NCI-H128 (cell line): ENCODE measurements around the gene USP17L17.
"Not testable (repeated sequence)": the region's sequence is repeated elsewhere in the genome, so short reads cannot be mapped to it uniquely, and the experiment has no call there.

ENCODE experiments used
- DNase-seq: peaks from one replicate; lab custom pipeline; 2025; ENCODE audit not compliant: unreplicated experiment; lab: John Stamatoyannopoulos, UW

Gene USP17L17

GRCh38 chr4:9243579-9243978 is at the start of gene USP17L17:
Gene USP17L17, plus strand, starts transcription at chr4:9243879. Its CDS starts 0 bp downstream, at chr4:9243879.
- not testable (repeated sequence) for DNase-seq

GRCh38 chr4:9210357-9210756 is 33.3 kb upstream of the USP17L17 start, which contains the start of gene USP17L10:
Gene USP17L10, plus strand, starts transcription at chr4:9210657. Its CDS starts 0 bp downstream, at chr4:9210657.
- DNase-seq: not testable (repeated sequence)

GRCh38 chr4:9214701-9215100 is 29.0 kb upstream of the USP17L17 start:
- not testable (repeated sequence) for DNase-seq

- DNase-seq: not testable (repeated sequence)
Measured at GRCh38 chr4:9215105-9215504, 28.6 kb upstream of the USP17L17 start, which contains the start of gene USP17L11. Gene USP17L11, plus strand, starts transcription at chr4:9215405. Its CDS starts 0 bp downstream, at chr4:9215405.

GRCh38 chr4:9219852-9220251 is 23.8 kb upstream of the USP17L17 start, which contains the start of gene USP17L12:
Gene USP17L12, plus strand, starts transcription at chr4:9220152. Its CDS starts 0 bp downstream, at chr4:9220152.
- DNase-seq: not testable (repeated sequence)

GRCh38 chr4:9224596-9224995 is 19.1 kb upstream of the USP17L17 start, which contains the start of gene USP17L13:
Gene USP17L13, plus strand, starts transcription at chr4:9224896. Its CDS starts 0 bp downstream, at chr4:9224896.
- not testable (repeated sequence) for DNase-seq

- not testable (repeated sequence) for DNase-seq
Measured at GRCh38 chr4:9230249-9230648, 13.4 kb upstream of the USP17L17 start.

- DNase-seq: not testable (repeated sequence)
Measured at GRCh38 chr4:9234085-9234484, 9.6 kb upstream of the USP17L17 start, which contains the start of gene USP17L15. Gene USP17L15, plus strand, starts transcription at chr4:9234385. Its CDS starts 0 bp downstream, at chr4:9234385.

- DNase-seq: not testable (repeated sequence)
Measured at GRCh38 chr4:9238461-9238860, 5.2 kb upstream of the USP17L17 start.

GRCh38 chr4:9247953-9248680 is 4.4 kb downstream of the USP17L17 start, which contains the start of gene USP17L18:
Gene USP17L18, plus strand, starts transcription at chr4:9248630. Its CDS starts 0 bp downstream, at chr4:9248630.
- not testable (repeated sequence) for DNase-seq

GRCh38 chr4:9253078-9253477 is 9.4 kb downstream of the USP17L17 start, which contains the start of gene USP17L19:
Gene USP17L19, plus strand, starts transcription at chr4:9253378. Its CDS starts 0 bp downstream, at chr4:9253378.
- DNase-seq: not testable (repeated sequence)

GRCh38 chr4:9257824-9258223 is 14.1 kb downstream of the USP17L17 start, which contains the start of gene USP17L20:
Gene USP17L20, plus strand, starts transcription at chr4:9258124. Its CDS starts 0 bp downstream, at chr4:9258124.
- DNase-seq: not testable (repeated sequence)

GRCh38 chr4:9262572-9262971 is 18.9 kb downstream of the USP17L17 start, which contains the start of gene USP17L21:
Gene USP17L21, plus strand, starts transcription at chr4:9262872. Its CDS starts 0 bp downstream, at chr4:9262872.
- DNase-seq: not testable (repeated sequence)

- DNase-seq: not testable (repeated sequence)
Measured at GRCh38 chr4:9267319-9267718, 23.6 kb downstream of the USP17L17 start, which contains the start of gene USP17L22. Gene USP17L22, plus strand, starts transcription at chr4:9267619. Its CDS starts 0 bp downstream, at chr4:9267619.

GRCh38 chr4:9271719-9272118 is 28.0 kb downstream of the USP17L17 start:
- DNase-seq: not testable (repeated sequence)
